PFSK-1 (cell line): ENCODE data around the gene FNTB.

ENCODE experiments used
- FOXP2 ChIP-seq: optimal IDR thresholded peaks from 2 replicates; pipeline ENCODE3; 2011; ENCODE audit warnings: borderline replicate concordance, control low read depth, inconsistent platforms; ENCODE audit not compliant: insufficient read depth; ENCODE audit errors: extremely low read length, extremely low read depth
- POLR2AphosphoS5 ChIP-seq: IDR thresholded peaks from 2 replicates; pipeline ENCODE4 v1.6.1; 2012; ENCODE audit warnings: low read depth, mild to moderate bottlenecking, control low read depth, low read length, moderate library complexity
- REST ChIP-seq, 2 experiments: IDR thresholded peaks; 2 replicates each; pipeline versions ENCODE4 v1.6.1 to v1.8.0; 2011 to 2012; ENCODE audit warnings: low read depth in 2 of 2, low read length in 2 of 2, control low read depth in 1 of 2, inconsistent platforms in 1 of 2, mild to moderate bottlenecking in 1 of 2, moderate library complexity in 1 of 2; ENCODE audit not compliant: insufficient read depth in 1 of 2
- SIN3A ChIP-seq: IDR thresholded peaks from 2 replicates; pipeline ENCODE4 v1.6.1; 2012; ENCODE audit warnings: mild to moderate bottlenecking, low read length, moderate library complexity, borderline replicate concordance; ENCODE audit not compliant: insufficient read depth
- TAF1 ChIP-seq: IDR thresholded peaks from 2 replicates; pipeline ENCODE4 v1.6.1; 2012; ENCODE audit warnings: low read length, control low read depth, borderline replicate concordance; ENCODE audit not compliant: insufficient read depth

FNTB gene

GRCh38 chr14:65012353-65012752, 25.7 kb downstream of the FNTB start:
- TF ChIP-seq REST (IDR thresholded peaks at IDR 0.05; ENCODE audit: insufficient read depth in 1 of 2, low read depth in 2 of 2, low read length in 2 of 2) = no peak
- no peak for TF ChIP-seq FOXP2
- TF ChIP-seq SIN3A = no peak
- TF ChIP-seq POLR2AphosphoS5 = no peak
- TF ChIP-seq TAF1 = no peak

GRCh38 chr14:65015391-65015790, 28.7 kb downstream of the FNTB start:
- TF ChIP-seq POLR2AphosphoS5 (no peak), FOXP2 (no peak), SIN3A (no peak), TAF1 (no peak), REST (IDR thresholded peaks at IDR 0.05; ENCODE audit: insufficient read depth in 1 of 2, low read depth in 2 of 2, low read length in 2 of 2) (no peak)

- no peak for TF ChIP-seq SIN3A
- no peak for TF ChIP-seq TAF1
- TF ChIP-seq POLR2AphosphoS5 = no peak
- no peak for TF ChIP-seq REST (IDR thresholded peaks at IDR 0.05; ENCODE audit: insufficient read depth in 1 of 2, low read depth in 2 of 2, low read length in 2 of 2)
- no peak for TF ChIP-seq FOXP2
These were observed 29.8 kb downstream of the FNTB start for GRCh38 chr14:65016471-65016870.

GRCh38 chr14:65019944-65020566, 33.4 kb downstream of the FNTB start:
- no peak for TF ChIP-seq POLR2AphosphoS5
- TF ChIP-seq SIN3A = no peak
- TF ChIP-seq TAF1 = no peak
- TF ChIP-seq FOXP2 = no peak
- no peak for TF ChIP-seq REST (IDR thresholded peaks at IDR 0.05; ENCODE audit: insufficient read depth in 1 of 2, low read depth in 2 of 2, low read length in 2 of 2)
